Measurements from ENCODE around the gene BTBD19. TPM values are rescaled to one million over a fixed set of nuclear protein-coding genes. Genes with fewer than 3 reads are reported as not detected.

BTBD19 gene
- total RNA-seq, 6 donors from 2014 or later = 5.1 to 63.9 (median 17.8) TPM

DNA sequence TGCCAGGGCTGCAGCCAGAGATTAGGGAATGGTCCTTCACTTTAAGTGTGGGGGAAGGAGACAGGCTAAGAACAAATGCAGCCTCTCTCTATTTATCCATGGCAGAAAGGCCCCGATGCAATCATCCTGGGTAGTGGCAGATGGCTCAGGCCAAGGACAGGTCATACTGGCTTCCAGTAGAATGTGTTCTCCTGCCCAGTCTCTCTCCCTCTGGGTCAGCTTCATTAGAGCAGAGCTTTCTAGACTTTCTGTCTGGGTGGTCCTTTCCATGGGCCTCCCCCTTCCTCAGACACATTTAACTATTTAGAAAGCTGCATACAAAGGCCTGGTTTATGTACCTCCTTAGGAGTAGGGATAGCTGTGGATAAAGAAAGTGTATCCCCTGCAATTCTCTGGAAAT is 39.5 kb downstream of the BTBD19 start:
- DNase-seq (no peak), ATAC-seq (ENCODE audit: low FRiP score in 2 of 2) (no peak)
- no peaks in the 10 kb centered on the region for H3K9me3 ChIP-seq
- no peak overlapping the region for H3K4me3 ChIP-seq
- no peak overlapping the region for H3K27ac ChIP-seq
- peaks cover 0 to 5% (median 0%) of the 10 kb centered on the region in 4 donors for H3K27me3 ChIP-seq
- no peak for TF ChIP-seq EP300 (IDR thresholded peaks at IDR 0.05)
- TF ChIP-seq, protein P1, sequence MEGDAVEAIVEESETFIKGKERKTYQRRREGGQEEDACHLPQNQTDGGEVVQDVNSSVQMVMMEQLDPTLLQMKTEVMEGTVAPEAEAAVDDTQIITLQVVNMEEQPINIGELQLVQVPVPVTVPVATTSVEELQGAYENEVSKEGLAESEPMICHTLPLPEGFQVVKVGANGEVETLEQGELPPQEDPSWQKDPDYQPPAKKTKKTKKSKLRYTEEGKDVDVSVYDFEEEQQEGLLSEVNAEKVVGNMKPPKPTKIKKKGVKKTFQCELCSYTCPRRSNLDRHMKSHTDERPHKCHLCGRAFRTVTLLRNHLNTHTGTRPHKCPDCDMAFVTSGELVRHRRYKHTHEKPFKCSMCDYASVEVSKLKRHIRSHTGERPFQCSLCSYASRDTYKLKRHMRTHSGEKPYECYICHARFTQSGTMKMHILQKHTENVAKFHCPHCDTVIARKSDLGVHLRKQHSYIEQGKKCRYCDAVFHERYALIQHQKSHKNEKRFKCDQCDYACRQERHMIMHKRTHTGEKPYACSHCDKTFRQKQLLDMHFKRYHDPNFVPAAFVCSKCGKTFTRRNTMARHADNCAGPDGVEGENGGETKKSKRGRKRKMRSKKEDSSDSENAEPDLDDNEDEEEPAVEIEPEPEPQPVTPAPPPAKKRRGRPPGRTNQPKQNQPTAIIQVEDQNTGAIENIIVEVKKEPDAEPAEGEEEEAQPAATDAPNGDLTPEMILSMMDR (IDR thresholded peaks at IDR 0.05) = no peak
- TF ChIP-seq POLR2A (IDR thresholded peaks at IDR 0.05) = no peak
- no peak for TF ChIP-seq POLR2AphosphoS5 (IDR thresholded peaks at IDR 0.05)
- peaks cover 0 to 7% (median 0%) of the 10 kb centered on the region in 4 donors for H3K36me3 ChIP-seq
- H3K4me1 ChIP-seq = peaks cover 7 to 9% (median 7%) of the 10 kb centered on the region in 4 donors
- 78 to 90% methylated on average over 1 of the region's 1 CpG for WGBS, 2 donors

DNA sequence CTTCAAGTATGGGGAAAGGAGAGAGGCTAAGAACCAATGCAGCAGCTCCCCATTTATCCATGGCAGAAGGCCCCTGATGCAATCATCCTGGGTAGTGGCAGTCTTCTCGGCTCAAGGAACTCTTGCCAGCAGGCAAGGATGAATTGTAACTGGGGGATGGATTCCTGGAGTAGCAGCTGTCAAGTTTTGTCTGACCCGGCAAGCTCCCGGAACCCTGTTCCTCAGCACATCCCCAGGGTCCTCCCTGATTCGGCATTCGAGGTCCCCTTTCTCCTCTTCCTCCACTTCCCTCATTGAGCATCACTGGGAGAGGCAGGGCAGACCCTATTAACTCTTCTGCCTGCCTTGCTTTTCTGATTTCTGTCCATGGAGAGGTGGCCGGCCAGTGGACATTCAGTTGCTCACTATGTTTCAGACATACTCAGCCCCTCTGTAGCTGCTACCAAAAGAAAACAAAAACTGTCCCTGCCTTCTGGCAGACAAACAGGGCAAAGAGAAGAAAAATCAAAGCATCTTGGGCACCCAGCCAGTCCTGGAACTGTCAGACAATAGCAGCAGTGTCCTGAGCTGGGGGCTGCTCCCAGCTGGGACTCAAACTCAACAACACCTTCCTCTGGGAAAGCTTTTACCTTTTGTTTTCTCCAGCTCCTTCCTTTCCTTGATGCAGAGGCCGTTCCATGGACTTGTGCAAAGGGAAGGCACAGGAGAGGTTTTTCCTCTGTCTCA is 40.3 kb downstream of the BTBD19 start:
- WGBS, 2 donors = 76 to 86% methylated on average over 7 of the region's 7 CpGs
- no peak for TF ChIP-seq POLR2A (IDR thresholded peaks at IDR 0.05)
- no peak for TF ChIP-seq EP300 (IDR thresholded peaks at IDR 0.05)
- TF ChIP-seq, protein P1 (IDR thresholded peaks at IDR 0.05) = no peak
- TF ChIP-seq POLR2AphosphoS5 (IDR thresholded peaks at IDR 0.05) = no peak
- H3K27me3 ChIP-seq = no peaks in the 10 kb centered on the region
- DNase-seq (no peak), ATAC-seq (ENCODE audit: low FRiP score in 2 of 2) (no peak)
- H3K4me1 ChIP-seq = peaks cover 0 to 2% (median 0%) of the 10 kb centered on the region in 4 donors
- no peak overlapping the region for H3K27ac ChIP-seq
- H3K36me3 ChIP-seq = peaks cover 0 to 7% (median 0%) of the 10 kb centered on the region in 4 donors
- no peak overlapping the region for H3K4me3 ChIP-seq
- H3K9me3 ChIP-seq = no peaks in the 10 kb centered on the region

DNA sequence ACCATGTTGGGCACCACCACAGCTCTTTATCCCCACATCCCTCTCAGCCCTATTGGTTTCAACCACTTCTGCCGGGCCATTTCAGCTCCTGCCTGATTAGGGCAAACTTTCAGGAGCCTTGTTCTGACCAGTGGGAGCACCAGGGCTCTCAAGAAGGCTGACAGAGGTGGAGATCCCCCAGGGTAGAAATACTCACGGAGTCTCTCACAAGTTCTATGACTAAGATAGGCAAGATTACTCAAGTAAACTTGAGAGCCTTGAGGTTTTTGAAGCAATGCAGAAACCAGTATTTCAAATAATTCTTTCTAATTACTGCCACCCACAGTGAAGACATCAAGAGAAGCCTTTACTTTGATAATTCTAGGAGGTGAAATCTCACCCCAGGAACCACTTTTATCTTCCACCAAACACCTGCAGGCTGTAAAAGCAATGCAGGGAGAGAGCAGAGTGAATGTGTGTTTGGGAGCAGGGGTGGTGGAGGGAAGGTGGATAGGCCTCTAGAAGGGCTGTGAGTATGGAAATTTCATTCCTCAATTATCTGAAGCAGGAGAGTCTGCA is 41.3 kb downstream of the BTBD19 start:
- WGBS, 2 donors = 78 to 95% methylated on average over 2 of the region's 2 CpGs
- no peak for ATAC-seq (ENCODE audit: low FRiP score in 2 of 2)
- Histone ChIP-seq H3K36me3 (peaks cover 0 to 7% (median 0%) of the 10 kb centered on the region in 4 donors), H3K9me3 (no peaks in the 10 kb centered on the region), H3K27ac (no peak overlapping the region), H3K4me3 (no peak overlapping the region), H3K27me3 (no peaks in the 10 kb centered on the region), H3K4me1 (no peaks in the 10 kb centered on the region)
- DNase-seq = no peak
- TF ChIP-seq POLR2AphosphoS5 (IDR thresholded peaks at IDR 0.05) (no peak), POLR2A (IDR thresholded peaks at IDR 0.05) (no peak), EP300 (IDR thresholded peaks at IDR 0.05) (no peak)
- TF ChIP-seq, protein P1 (IDR thresholded peaks at IDR 0.05) = no peak

DNA sequence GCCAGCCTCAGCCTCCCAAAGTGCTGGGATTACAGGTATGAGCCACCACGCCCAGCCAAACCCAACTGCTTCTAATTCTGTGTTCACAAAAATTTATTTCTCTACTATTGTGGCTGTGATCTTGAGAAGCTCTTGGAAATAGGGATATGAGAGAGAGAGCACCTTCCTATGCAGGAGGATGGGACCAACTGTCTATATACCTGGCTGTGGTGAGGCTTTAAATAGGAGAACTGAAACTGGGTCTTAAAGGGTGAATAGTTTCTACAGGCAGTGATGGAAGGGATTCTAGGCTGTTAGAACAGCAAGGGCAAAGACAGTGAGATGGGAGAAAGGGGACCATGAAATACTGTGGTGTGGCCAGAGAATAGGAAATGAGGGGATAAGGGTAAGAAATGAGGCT is 43.0 kb downstream of the BTBD19 start:
- no peaks in the 10 kb centered on the region for H3K27me3 ChIP-seq
- WGBS, 2 donors = 94 to 100% methylated on average over 1 of the region's 1 CpG

More for the DNA sequence above, 43.0 kb downstream of the BTBD19 start:
- DNase-seq (no peak), ATAC-seq (ENCODE audit: low FRiP score in 2 of 2) (no peak)
- Histone ChIP-seq H3K36me3 (peaks cover 0 to 13% (median 0%) of the 10 kb centered on the region in 4 donors), H3K9me3 (no peaks in the 10 kb centered on the region), H3K27ac (no peak overlapping the region), H3K4me3 (no peak overlapping the region), H3K4me1 (no peaks in the 10 kb centered on the region)
- TF ChIP-seq POLR2A (IDR thresholded peaks at IDR 0.05) (no peak), POLR2AphosphoS5 (IDR thresholded peaks at IDR 0.05) (no peak), EP300 (IDR thresholded peaks at IDR 0.05) (no peak)
- TF ChIP-seq, protein P1 (IDR thresholded peaks at IDR 0.05) = no peak
